Upper lobe of right lung (tissue), 1 donor: ENCODE data around the gene MXD3. TPM values are rescaled to one million over a fixed set of nuclear protein-coding genes. Genes with fewer than 3 reads are reported as not detected.

ENCODE experiments used
- ATAC-seq: fragments of 200-7000 bp; cut with Tn5 transposase; one replicate; pipeline ENCODE4 v1.9.1; 2020; ENCODE audit warnings: mild to moderate bottlenecking, moderate library complexity
- DNase-seq: peaks from one replicate; pipeline ENCODE4 v3.0.0-alpha.2; 2020
- H3K27ac ChIP-seq: fragments of 200-600 bp; one replicate; pipeline ENCODE4 v1.8.0; 2022
- H3K27me3 ChIP-seq: fragments of 200-600 bp; one replicate; pipeline ENCODE4 v1.8.0; 2022; ENCODE audit warnings: mild to moderate bottlenecking
- H3K36me3 ChIP-seq: fragments of 200-600 bp; one replicate; pipeline ENCODE4 v1.8.0; 2022
- H3K4me1 ChIP-seq: fragments of 200-600 bp; one replicate; pipeline ENCODE4 v1.8.0; 2022
- H3K4me3 ChIP-seq: fragments of 200-600 bp; one replicate; pipeline ENCODE4 v1.8.0; 2022; ENCODE audit warnings: mild to moderate bottlenecking
- H3K9me3 ChIP-seq: fragments of 200-600 bp; one replicate; pipeline ENCODE4 v1.8.0; 2022
- intact Hi-C: fragments of 100-400 bp; cut with DNase I; formaldehyde crosslinking; loops from one replicate; pipeline ENCODE4 v1.11.0; 2022
- total RNA-seq: library from RNA; stranded (reverse); fragmentation: NEBNext Ultra II Directional; extraction: Animal tissue kit (Norgen Biotek cat#: 25700); gene quantifications from one replicate; pipeline ENCODE4 v1.2.1, GENCODE V29; 2021
- TF ChIP-seq, protein P1 (sequence below): fragments of 200-600 bp; IDR thresholded peaks from one replicate; pipeline ENCODE4 v1.8.0; 2022; ENCODE audit warnings: antibody characterized with exemption
- donor health status: DM: no; HTN: yes; CAD: no; lungs with severe emphysema.

Gene MXD3
- total RNA-seq, 1 donor from 2014 or later = 10.1 TPM

DNA sequence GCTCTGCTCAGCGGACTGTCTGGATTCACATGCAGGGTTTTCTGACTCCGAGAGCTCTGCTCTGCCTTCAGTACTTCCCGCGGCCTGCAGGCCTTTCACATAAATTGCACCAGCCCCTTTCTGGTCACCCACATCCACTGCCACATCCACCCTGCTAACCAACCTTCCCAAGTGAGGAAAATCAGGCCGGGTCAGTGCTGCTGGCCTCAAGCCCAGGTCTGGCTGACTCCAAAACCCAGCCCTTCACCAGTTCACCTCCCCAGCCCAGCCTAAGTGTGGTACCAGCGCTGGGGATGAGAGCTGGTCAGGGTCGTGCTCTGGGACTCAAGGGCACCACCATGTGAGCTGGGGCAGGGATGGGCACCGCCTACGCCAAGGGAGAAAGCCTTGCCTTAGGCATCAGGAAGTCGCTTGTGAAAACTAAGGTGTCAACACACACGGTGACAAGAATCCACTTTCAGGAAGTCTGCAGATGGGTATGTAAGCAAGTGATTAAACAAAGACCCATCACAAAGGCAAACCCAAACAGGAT is 27.5 kb upstream of the MXD3 start:
- no peaks in the 10 kb centered on the region for H3K4me1 ChIP-seq
- H3K27ac ChIP-seq = no peak overlapping the region
- intact Hi-C loops = no loop called here
- H3K27me3 ChIP-seq = no peaks in the 10 kb centered on the region
- ATAC-seq (peak; percentile 39), DNase-seq (no peak)
- H3K36me3 ChIP-seq = peaks cover 80% of the 10 kb centered on the region
- no peak overlapping the region for H3K4me3 ChIP-seq
- no peaks in the 10 kb centered on the region for H3K9me3 ChIP-seq
- TF ChIP-seq, protein P1, sequence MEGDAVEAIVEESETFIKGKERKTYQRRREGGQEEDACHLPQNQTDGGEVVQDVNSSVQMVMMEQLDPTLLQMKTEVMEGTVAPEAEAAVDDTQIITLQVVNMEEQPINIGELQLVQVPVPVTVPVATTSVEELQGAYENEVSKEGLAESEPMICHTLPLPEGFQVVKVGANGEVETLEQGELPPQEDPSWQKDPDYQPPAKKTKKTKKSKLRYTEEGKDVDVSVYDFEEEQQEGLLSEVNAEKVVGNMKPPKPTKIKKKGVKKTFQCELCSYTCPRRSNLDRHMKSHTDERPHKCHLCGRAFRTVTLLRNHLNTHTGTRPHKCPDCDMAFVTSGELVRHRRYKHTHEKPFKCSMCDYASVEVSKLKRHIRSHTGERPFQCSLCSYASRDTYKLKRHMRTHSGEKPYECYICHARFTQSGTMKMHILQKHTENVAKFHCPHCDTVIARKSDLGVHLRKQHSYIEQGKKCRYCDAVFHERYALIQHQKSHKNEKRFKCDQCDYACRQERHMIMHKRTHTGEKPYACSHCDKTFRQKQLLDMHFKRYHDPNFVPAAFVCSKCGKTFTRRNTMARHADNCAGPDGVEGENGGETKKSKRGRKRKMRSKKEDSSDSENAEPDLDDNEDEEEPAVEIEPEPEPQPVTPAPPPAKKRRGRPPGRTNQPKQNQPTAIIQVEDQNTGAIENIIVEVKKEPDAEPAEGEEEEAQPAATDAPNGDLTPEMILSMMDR = no peak

- intact Hi-C loops = no loop called here
- DNase-seq (no peak), ATAC-seq (no peak)
- no peaks in the 10 kb centered on the region for H3K27me3 ChIP-seq
- TF ChIP-seq, protein P1 = no peak
- H3K4me3 ChIP-seq = no peak overlapping the region
- H3K9me3 ChIP-seq = no peaks in the 10 kb centered on the region
- H3K4me1 ChIP-seq = no peaks in the 10 kb centered on the region
- H3K27ac ChIP-seq = no peak overlapping the region
- peaks cover 85% of the 10 kb centered on the region for H3K36me3 ChIP-seq
Measured at GRCh38 chr5:177338251-177339106, 26.8 kb upstream of the MXD3 start.

DNA sequence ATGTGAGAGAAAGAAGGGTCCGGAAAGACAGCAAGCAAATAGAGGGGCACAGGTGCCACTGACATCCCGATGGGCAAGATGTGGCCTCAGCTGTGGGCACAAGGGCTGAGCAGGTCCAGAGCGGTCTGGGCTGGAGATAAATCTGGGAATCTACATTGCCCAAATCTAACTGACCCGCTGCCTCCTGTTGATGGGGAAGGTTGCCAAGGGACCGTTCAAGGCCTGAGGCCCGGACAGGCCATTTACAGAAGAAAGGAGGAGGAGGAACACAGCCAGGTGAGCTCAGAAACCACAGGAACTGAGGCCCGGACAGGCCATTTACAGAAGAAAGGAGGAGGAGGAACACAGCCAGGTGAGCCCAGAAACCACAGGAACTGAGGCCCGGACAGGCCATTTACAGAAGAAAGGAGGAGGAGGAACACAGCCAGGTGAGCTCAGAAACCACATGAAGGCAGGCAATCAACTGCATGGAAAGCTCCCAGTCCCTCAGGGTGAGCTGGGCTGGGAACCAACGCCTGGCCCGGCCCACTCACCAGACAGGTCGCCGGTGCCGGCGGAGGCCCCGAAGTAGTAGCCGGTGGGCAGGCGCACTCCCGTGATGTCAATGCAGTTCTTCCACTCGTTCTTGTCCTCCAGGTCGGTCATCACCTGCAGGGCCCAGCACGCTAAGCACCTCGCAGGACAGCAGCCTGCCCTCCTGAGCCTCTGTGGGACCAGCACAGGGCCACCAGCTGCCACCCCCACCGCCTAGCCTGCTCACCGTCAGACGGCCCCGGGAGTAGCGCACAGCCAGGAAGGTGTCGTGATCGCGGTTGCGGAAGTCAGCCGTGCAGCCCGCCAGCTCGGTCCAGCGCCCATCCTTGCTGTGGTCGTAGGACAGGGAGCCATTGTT is 25.2 kb upstream of the MXD3 start:
- Histone ChIP-seq H3K9me3 (no peaks in the 10 kb centered on the region), H3K27me3 (no peaks in the 10 kb centered on the region), H3K4me3 (no peak overlapping the region), H3K36me3 (peaks cover 85% of the 10 kb centered on the region), H3K4me1 (no peaks in the 10 kb centered on the region), H3K27ac (no peak overlapping the region)
- intact Hi-C loops = no loop called here
- TF ChIP-seq, protein P1 = no peak
- no peak for DNase-seq
- ATAC-seq = no peak

DNA sequence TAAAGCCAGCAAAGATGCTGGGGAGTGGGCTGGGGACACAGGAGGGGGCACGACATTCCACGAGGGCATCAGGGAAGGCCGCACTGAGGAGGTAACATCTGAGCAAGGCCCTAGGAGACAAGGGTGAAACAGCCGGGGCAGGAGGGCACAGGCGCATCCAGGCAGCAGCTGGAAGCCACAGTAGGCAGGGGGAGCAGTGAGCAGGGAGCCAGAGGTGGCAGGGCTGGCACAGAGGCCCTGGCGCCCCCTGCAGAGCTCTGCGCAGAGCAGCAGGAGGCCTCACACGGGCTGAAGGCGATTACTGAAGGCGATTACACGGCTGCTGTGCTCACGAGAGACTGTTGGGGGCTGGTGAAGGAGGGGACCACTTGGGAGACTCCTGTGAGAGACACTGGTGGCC is 24.4 kb upstream of the MXD3 start:
- Histone ChIP-seq H3K4me3 (no peak overlapping the region), H3K9me3 (no peaks in the 10 kb centered on the region), H3K4me1 (no peaks in the 10 kb centered on the region), H3K27ac (no peak overlapping the region), H3K27me3 (no peaks in the 10 kb centered on the region), H3K36me3 (peaks cover 83% of the 10 kb centered on the region)
- DNase-seq (no peak), ATAC-seq (peak; percentile 42)
- intact Hi-C loops = no loop called here
- TF ChIP-seq, protein P1 = peak; percentile 13

DNA sequence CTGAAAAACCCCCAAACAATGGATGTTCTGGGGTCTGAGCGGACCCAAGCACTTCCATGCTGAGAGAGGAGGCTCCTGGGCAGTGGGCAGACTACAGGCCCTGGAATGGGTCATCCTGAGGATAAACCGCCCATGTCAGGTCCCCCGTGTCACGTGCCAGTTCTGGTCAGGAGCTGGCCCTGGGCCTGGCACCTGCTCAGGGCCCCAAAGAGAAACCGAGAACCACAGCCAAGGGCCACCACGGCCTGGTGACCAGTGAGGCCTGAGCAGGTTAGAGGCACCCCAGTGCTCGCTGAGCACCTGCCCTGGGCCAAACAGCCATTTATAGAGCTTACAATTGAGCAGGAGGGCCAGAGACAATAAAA is 24.0 kb upstream of the MXD3 start:
- H3K36me3 ChIP-seq = peaks cover 82% of the 10 kb centered on the region
- no peak overlapping the region for H3K4me3 ChIP-seq
- DNase-seq (no peak), ATAC-seq (no peak)
- no peaks in the 10 kb centered on the region for H3K9me3 ChIP-seq
- intact Hi-C loops = no loop called here
- no peaks in the 10 kb centered on the region for H3K27me3 ChIP-seq
- no peak overlapping the region for H3K27ac ChIP-seq
- H3K4me1 ChIP-seq = no peaks in the 10 kb centered on the region
- TF ChIP-seq, protein P1 = no peak
